ENCODE measurements around the gene ADORA3. TPM values are rescaled to one million over a fixed set of nuclear protein-coding genes. Genes with fewer than 3 reads are reported as not detected.

Gene ADORA3
- total and polyA plus RNA-seq, 10 of the 15 experiments (the other 5 are each of a cell fraction or from before 2014, with no cell fraction given): 0.14 to 0.29 (median 0.18) TPM; not detected in 2

GRCh38 chr1:111484391-111485026 lies 18.9 kb downstream of the ADORA3 start:
- H3K9ac ChIP-seq (ENCODE audit: control insufficient read depth, insufficient read depth, low read length): no peak overlapping the region
- SMC1A ChIA-PET (ENCODE audit: uncharacterized antibody, unreplicated experiment): interaction anchor here (0.7 to 12.1 kb wide), 5 partner anchors 8 to 285 kb away, joined by 3 to 128 read pairs (median 8); no protein-coding TSS in a partner anchor
- in situ Hi-C loops (cut with MboI) (loop anchor here (5.0 to 25.0 kb wide), 2 partner anchors 263 to 878 kb away; no protein-coding TSS in a partner anchor), intact Hi-C loops (cut with micrococcal nuclease; ENCODE audit: unreplicated experiment) (no loop called here)
- FAIRE-seq (no peak), ATAC-seq (no peak), DNase-seq (ENCODE audit: low read depth, low spot score) (no peak)
- H4K20me1 ChIP-seq (ENCODE audit: control insufficient read depth, insufficient read depth): no peaks in the 10 kb centered on the region
- RAD21 ChIA-PET (ENCODE audit: unreplicated experiment): interaction anchor here (1.2 to 1.7 kb wide), 2 partner anchors 230 to 267 kb away, joined by 3 to 4 read pairs; no protein-coding TSS in a partner anchor
- H3K27ac ChIP-seq (ENCODE audit: control insufficient read depth, insufficient read depth): no peak overlapping the region
- H2AFZ ChIP-seq (ENCODE audit: control insufficient read depth, low read depth, low read length): no peak overlapping the region
- TF ChIP-seq JUNB (IDR thresholded peaks at IDR 0.05) (no peak), EP300 (IDR thresholded peaks at IDR 0.05; ENCODE audit: borderline replicate concordance in 1 of 2, control insufficient read depth in 1 of 2, low read depth in 2 of 2, low read length in 2 of 2) (no peak), RAD51 (IDR thresholded peaks at IDR 0.05) (no peak), TARDBP (IDR thresholded peaks at IDR 0.05; ENCODE audit: borderline replicate concordance) (no peak), NR2F1 (conservative IDR thresholded peaks at IDR 0.05) (no peak), POLR2A (IDR thresholded peaks at IDR 0.05; ENCODE audit: low read depth, low read length) (no peak)
- H3K4me2 ChIP-seq (ENCODE audit: control insufficient read depth, insufficient read depth): no peak overlapping the region
- H3K79me2 ChIP-seq (ENCODE audit: control insufficient read depth, insufficient read depth, low read length): no peaks in the 10 kb centered on the region
- POLR2A ChIA-PET: interaction anchor here (0.6 kb wide), 1 partner anchor 962 kb away, joined by 3 read pairs; no protein-coding TSS in a partner anchor
- CTCF ChIA-PET: interaction anchor here (0.6 to 0.9 kb wide), 3 partner anchors 12 to 283 kb away, joined by 3 to 4 read pairs (median 3); no protein-coding TSS in a partner anchor
- BruUV-seq (replicated peaks): no TSS peak
- no peaks in the 10 kb centered on the region for H3K4me1 ChIP-seq (ENCODE audit: control insufficient read depth, insufficient read depth, low read length)
- H3K9me3 ChIP-seq (replicated peaks; ENCODE audit: control insufficient read depth, insufficient read depth, low read length): no peaks in the 10 kb centered on the region
- H3K4me3 ChIP-seq: no peak overlapping the region
- H3K27me3 ChIP-seq (replicated peaks in 1 of 2; ENCODE audit: control insufficient read depth in 2 of 2, insufficient read depth in 2 of 2, low read length in 1 of 2): no peaks in the 10 kb centered on the region
- no peaks in the 10 kb centered on the region for H3K36me3 ChIP-seq (ENCODE audit: control insufficient read depth in 2 of 2, insufficient read depth in 2 of 2, low read length in 1 of 2)

DNA sequence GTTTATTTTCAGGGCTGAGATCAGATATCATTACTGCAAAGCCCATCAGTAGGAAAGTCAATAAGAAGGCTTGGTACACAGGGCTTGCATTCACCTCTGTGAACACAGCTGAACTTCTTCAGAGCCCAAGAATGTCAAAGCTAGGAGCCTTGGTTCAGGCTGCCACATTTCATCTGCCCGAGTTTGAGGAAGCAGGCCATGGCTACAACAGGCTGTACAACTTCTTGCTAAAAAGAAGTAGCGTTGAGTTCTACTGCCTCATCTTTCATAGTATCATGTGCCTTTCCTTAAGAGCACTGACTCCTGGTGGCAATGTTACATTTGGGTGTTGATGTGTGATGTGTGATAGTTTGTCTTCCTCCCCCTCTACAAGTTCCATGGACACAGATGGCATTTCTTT lies 19.6 kb downstream of the ADORA3 start:
- Histone ChIP-seq H2AFZ (ENCODE audit: control insufficient read depth, low read depth, low read length) (no peak overlapping the region), H3K9me3 (replicated peaks; ENCODE audit: control insufficient read depth, insufficient read depth, low read length) (no peaks in the 10 kb centered on the region), H3K4me2 (ENCODE audit: control insufficient read depth, insufficient read depth) (no peak overlapping the region), H3K27ac (ENCODE audit: control insufficient read depth, insufficient read depth) (no peak overlapping the region), H3K9ac (ENCODE audit: control insufficient read depth, insufficient read depth, low read length) (no peak overlapping the region), H3K79me2 (ENCODE audit: control insufficient read depth, insufficient read depth, low read length) (no peaks in the 10 kb centered on the region), H3K36me3 (ENCODE audit: control insufficient read depth in 2 of 2, insufficient read depth in 2 of 2, low read length in 1 of 2) (no peaks in the 10 kb centered on the region), H3K4me3 (no peak overlapping the region), H3K27me3 (replicated peaks in 1 of 2; ENCODE audit: control insufficient read depth in 2 of 2, insufficient read depth in 2 of 2, low read length in 1 of 2) (no peaks in the 10 kb centered on the region), H4K20me1 (ENCODE audit: control insufficient read depth, insufficient read depth) (no peaks in the 10 kb centered on the region), H3K4me1 (ENCODE audit: control insufficient read depth, insufficient read depth, low read length) (no peaks in the 10 kb centered on the region)
- ChIA-PET CTCF (interaction anchor here (0.9 kb wide), 1 partner anchor 24 kb away, joined by 4 read pairs; no protein-coding TSS in a partner anchor), RAD21 (ENCODE audit: unreplicated experiment) (no interaction called here), POLR2A (no interaction called here), SMC1A (ENCODE audit: uncharacterized antibody, unreplicated experiment) (interaction anchor here (12.1 kb wide), 1 partner anchor 24 kb away, joined by 128 read pairs; no protein-coding TSS in a partner anchor)
- BruUV-seq (replicated peaks): no TSS peak
- DNase-seq (ENCODE audit: low read depth, low spot score) (no peak), FAIRE-seq (no peak), ATAC-seq (no peak)
- in situ Hi-C loops (cut with MboI): loop anchor here (5.0 to 25.0 kb wide), 2 partner anchors 263 to 878 kb away; no protein-coding TSS in a partner anchor
- 73% methylated on average over 2 of the region's 2 CpGs for WGBS (ENCODE audit: insufficient coverage, insufficient replicate concordance, low lambda C conversion rate, missing lambda C conversion rate)
- intact Hi-C loops (cut with micrococcal nuclease; ENCODE audit: unreplicated experiment): loop anchor here (2.0 kb wide), 1 partner anchor 173 kb away; no protein-coding TSS in a partner anchor
- no peak for TF ChIP-seq STAT1 (conservative IDR thresholded peaks at IDR 0.05)
- TF ChIP-seq HDAC2 (IDR thresholded peaks at IDR 0.05): no peak
- no peak for TF ChIP-seq SMC3 (IDR thresholded peaks at IDR 0.05; ENCODE audit: borderline replicate concordance, low read length)
- no peak for TF ChIP-seq ASH2L (IDR thresholded peaks at IDR 0.05; ENCODE audit: borderline replicate concordance, low read depth)
- no peak for TF ChIP-seq CUX1 (IDR thresholded peaks at IDR 0.05; ENCODE audit: insufficient replicate concordance, low read depth, low read length)
- TF ChIP-seq YY1 (IDR thresholded peaks at IDR 0.05; ENCODE audit: low read depth, low read length): no peak
- no peak for TF ChIP-seq NR2C1 (IDR thresholded peaks at IDR 0.05)
